ENCODE measurements around the gene MAK. TPM values are rescaled to one million over a fixed set of nuclear protein-coding genes. Genes with fewer than 3 reads are reported as not detected.
"Not testable (repeated sequence)": the region's sequence is repeated elsewhere in the genome, so short reads cannot be mapped to it uniquely, and the experiment has no call there.

MAK gene
- total and polyA plus RNA-seq, 2 experiments from 2014 or later = 0.05 TPM; not detected in 1

DNA sequence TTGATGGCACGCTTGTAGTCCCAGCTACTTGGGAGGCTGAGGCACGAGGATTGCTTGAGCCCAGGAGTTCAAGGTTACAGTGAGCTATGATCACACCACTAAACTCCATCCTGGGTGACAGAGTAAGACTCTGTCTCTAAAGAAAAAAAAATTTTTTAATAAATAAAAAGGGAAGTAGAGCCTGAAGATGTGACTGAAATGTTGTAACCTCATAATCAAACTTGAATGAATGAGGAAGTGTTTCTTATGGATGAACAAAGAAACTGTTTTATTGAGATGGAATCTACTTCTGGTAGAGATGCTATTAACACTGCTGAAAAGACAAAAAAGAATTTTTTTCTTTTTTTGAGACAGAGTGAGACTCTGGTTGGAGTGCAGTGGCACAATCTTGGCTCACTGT is 6.7 kb downstream of the MAK start:
- no peak overlapping the region for H2AFZ ChIP-seq
- no peaks in the 10 kb centered on the region for H3K9me3 ChIP-seq (ENCODE audit: low read depth)
- no peaks in the 10 kb centered on the region for H3K36me3 ChIP-seq (replicated peaks; ENCODE audit: insufficient read depth, low read depth)
- no peaks in the 10 kb centered on the region for H3K4me1 ChIP-seq (ENCODE audit: insufficient read depth)
- TF ChIP-seq EZH2 (IDR thresholded peaks at IDR 0.05; ENCODE audit: borderline replicate concordance) (no peak), CTCF (IDR thresholded peaks at IDR 0.05; ENCODE audit: poor library complexity) (no peak), EZH2phosphoT487 (IDR thresholded peaks at IDR 0.05; ENCODE audit: low read depth, severe bottlenecking, unreplicated experiment) (no peak)
- no peak overlapping the region for H3K4me3 ChIP-seq
- 98% methylated on average over 2 of the region's 2 CpGs for WGBS (ENCODE audit: low lambda C conversion rate, missing lambda C conversion rate)
- H3K4me2 ChIP-seq = no peak overlapping the region
- no peaks in the 10 kb centered on the region for H3K9me2 ChIP-seq (replicated peaks; ENCODE audit: insufficient read depth)
- H3K27me3 ChIP-seq = peaks cover 14% of the 10 kb centered on the region
- H3K27ac ChIP-seq = no peak overlapping the region
- no peaks in the 10 kb centered on the region for H4K20me1 ChIP-seq (ENCODE audit: insufficient read depth, poor library complexity, severe bottlenecking)
- no peaks in the 10 kb centered on the region for H3K79me2 ChIP-seq
- no peak for DNase-seq (ENCODE audit: low spot score)

DNA sequence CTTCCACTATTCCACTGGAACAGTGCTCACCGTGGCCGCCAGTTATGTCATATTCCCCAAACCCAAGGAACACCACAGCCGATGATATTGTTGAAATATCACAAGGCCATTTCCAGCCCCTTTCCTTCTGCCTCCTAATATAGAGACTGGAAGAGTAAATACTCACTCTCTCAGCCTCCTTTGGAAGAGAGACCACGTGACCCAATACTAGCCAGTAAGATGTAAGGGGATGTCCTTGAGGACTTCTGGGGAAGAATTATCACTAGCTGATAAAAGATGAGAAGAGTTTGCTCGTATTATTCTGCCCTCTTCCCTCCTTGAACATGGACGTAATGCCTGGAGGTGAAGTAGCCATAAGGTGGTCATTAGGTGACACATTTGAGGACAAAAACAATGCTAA is 13.5 kb downstream of the MAK start:
- TF ChIP-seq EZH2 (IDR thresholded peaks at IDR 0.05; ENCODE audit: borderline replicate concordance) (no peak), CTCF (IDR thresholded peaks at IDR 0.05; ENCODE audit: poor library complexity) (no peak), EZH2phosphoT487 (IDR thresholded peaks at IDR 0.05; ENCODE audit: low read depth, severe bottlenecking, unreplicated experiment) (no peak)
- H3K4me1 ChIP-seq (ENCODE audit: insufficient read depth) = no peaks in the 10 kb centered on the region
- DNase-seq (ENCODE audit: low spot score) = no peak
- no peaks in the 10 kb centered on the region for H4K20me1 ChIP-seq (ENCODE audit: insufficient read depth, poor library complexity, severe bottlenecking)
- H3K36me3 ChIP-seq (replicated peaks; ENCODE audit: insufficient read depth, low read depth) = no peaks in the 10 kb centered on the region
- H3K27me3 ChIP-seq = no peaks in the 10 kb centered on the region
- H3K27ac ChIP-seq = no peak overlapping the region
- no peaks in the 10 kb centered on the region for H3K79me2 ChIP-seq
- WGBS (ENCODE audit: low lambda C conversion rate, missing lambda C conversion rate) = 93% methylated on average over 6 of the region's 6 CpGs
- H3K4me2 ChIP-seq = no peak overlapping the region
- no peak overlapping the region for H3K4me3 ChIP-seq
- no peaks in the 10 kb centered on the region for H3K9me3 ChIP-seq (ENCODE audit: low read depth)
- H2AFZ ChIP-seq = no peak overlapping the region
- no peaks in the 10 kb centered on the region for H3K9me2 ChIP-seq (replicated peaks; ENCODE audit: insufficient read depth)

DNA sequence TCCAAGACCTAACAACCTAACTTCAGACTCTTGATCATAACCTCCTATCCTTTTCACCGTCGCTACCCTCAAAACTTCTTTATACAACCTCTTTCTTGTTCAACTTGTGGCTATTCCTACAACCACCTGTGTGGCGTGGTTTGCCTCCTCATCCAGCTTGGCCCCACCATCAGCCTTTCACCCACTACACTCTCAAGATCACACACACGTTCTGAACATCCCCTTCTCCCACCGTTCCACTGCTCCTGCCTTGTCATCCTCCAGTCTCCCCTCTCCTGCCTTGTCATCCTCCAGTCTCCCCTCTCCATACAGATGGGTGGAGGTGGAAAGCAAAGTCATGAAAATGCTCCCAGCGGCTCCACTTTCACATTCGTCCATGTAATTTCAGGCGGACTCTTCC is 14.0 kb downstream of the MAK start:
- Histone ChIP-seq H3K36me3 (replicated peaks; ENCODE audit: insufficient read depth, low read depth) (no peaks in the 10 kb centered on the region), H3K27ac (no peak overlapping the region), H3K9me3 (ENCODE audit: low read depth) (no peaks in the 10 kb centered on the region), H3K4me2 (no peak overlapping the region), H3K4me3 (no peak overlapping the region), H4K20me1 (ENCODE audit: insufficient read depth, poor library complexity, severe bottlenecking) (no peaks in the 10 kb centered on the region), H2AFZ (no peak overlapping the region), H3K79me2 (no peaks in the 10 kb centered on the region), H3K27me3 (no peaks in the 10 kb centered on the region), H3K4me1 (ENCODE audit: insufficient read depth) (no peaks in the 10 kb centered on the region), H3K9me2 (replicated peaks; ENCODE audit: insufficient read depth) (no peaks in the 10 kb centered on the region)
- WGBS (ENCODE audit: low lambda C conversion rate, missing lambda C conversion rate) = 91% methylated on average over 8 of the region's 8 CpGs
- no peak for TF ChIP-seq EZH2 (IDR thresholded peaks at IDR 0.05; ENCODE audit: borderline replicate concordance)
- no peak for TF ChIP-seq EZH2phosphoT487 (IDR thresholded peaks at IDR 0.05; ENCODE audit: low read depth, severe bottlenecking, unreplicated experiment)
- no peak for TF ChIP-seq CTCF (IDR thresholded peaks at IDR 0.05; ENCODE audit: poor library complexity)
- DNase-seq (ENCODE audit: low spot score) = no peak

GRCh38 chr6:10814176-10814575 is 24.2 kb downstream of the MAK start:
- not testable (repeated sequence) for H2AFZ ChIP-seq; H4K20me1 ChIP-seq (ENCODE audit: insufficient read depth, poor library complexity, severe bottlenecking); H3K9me2 ChIP-seq (replicated peaks; ENCODE audit: insufficient read depth); H3K27me3 ChIP-seq; H3K36me3 ChIP-seq (replicated peaks; ENCODE audit: insufficient read depth, low read depth); H3K4me1 ChIP-seq (ENCODE audit: insufficient read depth); H3K9me3 ChIP-seq (ENCODE audit: low read depth); H3K4me3 ChIP-seq; DNase-seq (ENCODE audit: low spot score); H3K4me2 ChIP-seq; H3K27ac ChIP-seq; H3K79me2 ChIP-seq
- 97% methylated on average over 6 of the region's 6 CpGs for WGBS (ENCODE audit: low lambda C conversion rate, missing lambda C conversion rate)
